ENCODE data around the gene CAMK1D.
A peak's percentile ranks its signal among the peaks of the same experiment; 100 is the strongest.
"Not testable (repeated sequence)": the region's sequence is repeated elsewhere in the genome, so short reads cannot be mapped to it uniquely, and the experiment has no call there.

The CAMK1D gene

GRCh38 chr10:12709000-12709401, 359.7 kb downstream of the CAMK1D start:
- DNase-seq (ENCODE audit: low read depth): no peak
- H3K4me3 ChIP-seq (ENCODE audit: low read depth, low read length): no peak overlapping the region
- TF ChIP-seq CTCF (IDR thresholded peaks at IDR 0.05; ENCODE audit: low read depth, low read length, missing control alignments): no peak

- no peak for TF ChIP-seq CTCF (IDR thresholded peaks at IDR 0.05; ENCODE audit: low read depth, low read length, missing control alignments)
- DNase-seq (ENCODE audit: low read depth): no peak
- H3K4me3 ChIP-seq (ENCODE audit: low read depth, low read length): no peak overlapping the region
Measured at GRCh38 chr10:12709521-12709963, 360.2 kb downstream of the CAMK1D start.

- DNase-seq (ENCODE audit: low read depth): no peak
- no peak for TF ChIP-seq CTCF (IDR thresholded peaks at IDR 0.05; ENCODE audit: low read depth, low read length, missing control alignments)
- H3K4me3 ChIP-seq (ENCODE audit: low read depth, low read length): no peak overlapping the region
Measured at GRCh38 chr10:12710157-12710556, 360.8 kb downstream of the CAMK1D start.

- TF ChIP-seq CTCF (IDR thresholded peaks at IDR 0.05; ENCODE audit: low read depth, low read length, missing control alignments): peak; percentile 95
- no peak overlapping the region for H3K4me3 ChIP-seq (ENCODE audit: low read depth, low read length)
- peak; percentile 27 for DNase-seq (ENCODE audit: low read depth)
Measured at GRCh38 chr10:12710594-12711349, 361.4 kb downstream of the CAMK1D start.

GRCh38 chr10:12711350-12711708, 362.0 kb downstream of the CAMK1D start:
- H3K4me3 ChIP-seq (ENCODE audit: low read depth, low read length): no peak overlapping the region
- no peak for DNase-seq (ENCODE audit: low read depth)
- no peak for TF ChIP-seq CTCF (IDR thresholded peaks at IDR 0.05; ENCODE audit: low read depth, low read length, missing control alignments)

GRCh38 chr10:12712293-12712983, 363.1 kb downstream of the CAMK1D start:
- no peak for DNase-seq (ENCODE audit: low read depth)
- no peak overlapping the region for H3K4me3 ChIP-seq (ENCODE audit: low read depth, low read length)
- no peak for TF ChIP-seq CTCF (IDR thresholded peaks at IDR 0.05; ENCODE audit: low read depth, low read length, missing control alignments)

GRCh38 chr10:12712984-12713316, 363.6 kb downstream of the CAMK1D start:
- DNase-seq (ENCODE audit: low read depth); H3K4me3 ChIP-seq (ENCODE audit: low read depth, low read length): not testable (repeated sequence)
